CD14-positive monocyte (primary cell): ENCODE data around the gene ATG9B. TPM values are rescaled to one million over a fixed set of nuclear protein-coding genes. Genes with fewer than 3 reads are reported as not detected.

Experiments
- DNase-seq, 3 donors: peaks; one replicate each; pipeline ENCODE4 v3.0.0-alpha.2; 2011 to 2022
- H2AFZ ChIP-seq: 2 replicates; pipeline ENCODE4 v1.6.0; 2012; ENCODE audit warnings: mild to moderate bottlenecking, low read depth, low read length, inconsistent platforms; ENCODE audit not compliant: insufficient read depth, poor library complexity, severe bottlenecking
- H3K27ac ChIP-seq, 2 donors: 1 replicate in 1 of 2; 2 replicates in 1 of 2; pipeline ENCODE4 v1.5.1; 2012 to 2013; ENCODE audit warnings: low read length in 2 of 2, control low read depth in 1 of 2, inconsistent platforms in 1 of 2, low read depth in 1 of 2, mild to moderate bottlenecking in 1 of 2
- H3K27me3 ChIP-seq, 2 donors: one replicate each; pipeline versions ENCODE4 v1.6.0 to v1.6.1; 2011 to 2013; ENCODE audit warnings: low read length in 2 of 2; ENCODE audit not compliant: control insufficient read depth in 2 of 2, insufficient read depth in 2 of 2
- H3K36me3 ChIP-seq, 2 donors: replicated peaks in 1 of 2; 1 replicate in 1 of 2; 2 replicates in 1 of 2; pipeline versions ENCODE4 v1.5.1 to v1.6.1; 2012 to 2013; ENCODE audit warnings: low read length in 2 of 2, control low read depth in 1 of 2, inconsistent platforms in 1 of 2, mild to moderate bottlenecking in 1 of 2; ENCODE audit not compliant: insufficient read depth in 2 of 2, control insufficient read depth in 1 of 2
- H3K4me1 ChIP-seq, 2 donors: 1 replicate in 1 of 2; 2 replicates in 1 of 2; pipeline versions ENCODE4 v1.5.1 to v1.6.1; 2012 to 2013; ENCODE audit warnings: low read length in 2 of 2, control low read depth in 1 of 2, inconsistent platforms in 1 of 2, mild to moderate bottlenecking in 1 of 2, moderate library complexity in 1 of 2; ENCODE audit not compliant: insufficient read depth in 2 of 2, control insufficient read depth in 1 of 2
- H3K4me2 ChIP-seq: replicated peaks from 2 replicates; pipeline ENCODE3; 2012; ENCODE audit warnings: low read length, moderate library complexity, mild to moderate bottlenecking; ENCODE audit not compliant: poor library complexity, severe bottlenecking; ENCODE audit errors: extremely low read depth
- H3K4me3 ChIP-seq, 3 experiments: fragments of 200-600 bp in 1 of 3; sonication (generic) in 1 of 3; replicated peaks in 1 of 3; 1 replicate in 2 of 3; 2 replicates in 1 of 3; pipeline ENCODE4 v1.5.1; 2011 to 2013; ENCODE audit warnings: low read length in 3 of 3, mild to moderate bottlenecking in 3 of 3, control low read depth in 2 of 3, low read depth in 2 of 3, inconsistent platforms in 1 of 3, moderate library complexity in 1 of 3
- H3K79me2 ChIP-seq: 2 replicates; pipeline ENCODE4 v1.6.0; 2012; ENCODE audit warnings: mild to moderate bottlenecking, control low read depth, inconsistent platforms, low read length, moderate library complexity; ENCODE audit not compliant: insufficient read depth
- H3K9ac ChIP-seq: 2 replicates; pipeline ENCODE4 v1.6.0; 2017; ENCODE audit warnings: low read length, mild to moderate bottlenecking; ENCODE audit not compliant: insufficient read depth, poor library complexity, severe bottlenecking
- H3K9me3 ChIP-seq, 2 donors: replicated peaks in 1 of 2; 1 replicate in 1 of 2; 2 replicates in 1 of 2; pipeline versions ENCODE4 v1.5.1 to v1.6.1; 2012 to 2013; ENCODE audit warnings: low read length in 2 of 2, control low read depth in 1 of 2; ENCODE audit not compliant: control insufficient read depth in 1 of 2, insufficient read depth in 1 of 2
- H4K20me1 ChIP-seq: 2 replicates; pipeline ENCODE4 v1.6.0; 2012; ENCODE audit warnings: mild to moderate bottlenecking, low read length, control low read depth, moderate library complexity; ENCODE audit not compliant: insufficient read depth
- H3K27ac Mint-ChIP-seq, 7 donors: one replicate each; pipeline ENCODE4 v1.8.0; 2020; ENCODE audit warnings: mild to moderate bottlenecking in 7 of 7, mixed read lengths in 7 of 7, moderate library complexity in 6 of 7, inconsistent platforms in 2 of 7
- H3K27me3 Mint-ChIP-seq, 3 donors: one replicate each; pipeline ENCODE4 v1.8.0; 2021 to 2022; ENCODE audit warnings: low read depth in 3 of 3, mild to moderate bottlenecking in 3 of 3, mixed read lengths in 3 of 3, moderate library complexity in 3 of 3, inconsistent platforms in 1 of 3
- H3K36me3 Mint-ChIP-seq, 2 donors: one replicate each; pipeline ENCODE4 v1.8.0; 2020; ENCODE audit warnings: mixed read lengths in 2 of 2, inconsistent platforms in 1 of 2, mild to moderate bottlenecking in 1 of 2
- H3K4me1 Mint-ChIP-seq: one replicate; pipeline ENCODE4 v1.8.0; 2020; ENCODE audit warnings: mild to moderate bottlenecking, mixed read lengths
- H3K4me3 Mint-ChIP-seq, 2 donors: one replicate each; pipeline ENCODE4 v1.8.0; 2020; ENCODE audit warnings: mild to moderate bottlenecking in 2 of 2, mixed read lengths in 2 of 2, moderate library complexity in 1 of 2
- H3K9me3 Mint-ChIP-seq, 7 donors: one replicate each; pipeline ENCODE4 v1.8.0; 2020 to 2022; ENCODE audit warnings: mixed read lengths in 7 of 7, mild to moderate bottlenecking in 6 of 7, moderate library complexity in 6 of 7, inconsistent platforms in 2 of 7
- WGBS: methylation state at CpG from one replicate; pipeline ENCODE4 v1.1.5; 2013; ENCODE audit warnings: missing lambda C conversion rate; ENCODE audit not compliant: insufficient coverage; 5-methylcytosine and 5-hydroxymethylcytosine counted together
- intact Hi-C, 2 donors: fragments of 100-400 bp; cut with micrococcal nuclease; formaldehyde crosslinking; loops; one replicate each; pipeline versions ENCODE4 v1.15.0 to v1.15.1; 2023
- polyA plus RNA-seq, 3 donors: library from polyadenylated mRNA; depleted of rRNA in 1 of 3; unstranded in 2 of 3; stranded (reverse) in 1 of 3; fragments of 300-500 nt in 2 of 3; fragments of >200 nt in 1 of 3; fragmentation: Illumina TruSeq in 2 of 3; gene quantifications; 1 replicate in 2 of 3; 2 replicates in 1 of 3; pipeline ENCODE4 v1.2.3, GENCODE V29; 2012 to 2021
- TF ChIP-seq, protein P1 (sequence below): fragments of 200-600 bp; IDR thresholded peaks from one replicate; pipeline ENCODE4 v1.8.0; 2022; ENCODE audit warnings: antibody characterized with exemption, mild to moderate bottlenecking

ATG9B gene
- polyA plus RNA-seq, 3 donors, result 0.21 to 0.30 TPM; not detected in 1

DNA sequence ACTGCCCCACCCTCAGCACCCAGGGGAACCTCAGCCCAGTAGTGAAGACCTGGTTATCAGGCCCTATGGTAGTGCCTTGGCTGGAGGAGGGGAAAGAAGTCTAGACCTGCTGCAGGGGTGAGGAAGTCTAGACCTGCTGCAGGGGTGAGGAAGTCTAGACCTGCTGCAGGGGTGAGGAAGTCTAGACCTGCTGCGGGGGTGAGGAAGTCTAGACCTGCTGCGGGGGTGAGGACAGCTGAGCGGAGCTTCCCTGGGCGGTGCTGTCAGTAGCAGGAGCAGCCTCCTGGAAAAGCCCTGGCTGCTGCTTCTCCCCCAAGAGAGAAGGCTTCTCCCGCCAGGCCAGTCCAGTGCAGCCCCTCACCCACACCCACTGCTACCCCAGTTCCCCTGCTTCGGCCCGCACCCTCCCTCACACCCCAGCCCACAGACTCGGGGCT, 27.2 kb downstream of the ATG9B start:
- DNase-seq, result no peak
- Histone ChIP-seq H3K9ac (no peak overlapping the region), H3K9me3 (no peaks in the 10 kb centered on the region), H2AFZ (peak overlapping the region; percentile 68), H3K79me2 (no peaks in the 10 kb centered on the region), H3K27ac (no peak overlapping the region), H3K4me2 (peak overlapping the region; percentile 58), H3K4me1 (peaks cover 21 to 29% of the 10 kb centered on the region in 2 donors), H3K27me3 (peaks cover 0 to 10% of the 10 kb centered on the region in 2 donors), H3K4me3 (peak overlapping the region in 1 of 3 experiments; percentile 46), H4K20me1 (no peaks in the 10 kb centered on the region), H3K36me3 (no peaks in the 10 kb centered on the region)
- Mint-ChIP-seq H3K9me3 (peaks cover 0 to 2% (median 0%) of the 10 kb centered on the region in 7 donors), H3K36me3 (no peaks in the 10 kb centered on the region), H3K4me1 (peaks cover 32% of the 10 kb centered on the region), H3K4me3 (peak overlapping the region in 1 of 2 donors; percentile 65), H3K27me3 (peaks cover 19 to 36% (median 21%) of the 10 kb centered on the region in 3 donors), H3K27ac (no peak overlapping the region)
- TF ChIP-seq, protein P1, sequence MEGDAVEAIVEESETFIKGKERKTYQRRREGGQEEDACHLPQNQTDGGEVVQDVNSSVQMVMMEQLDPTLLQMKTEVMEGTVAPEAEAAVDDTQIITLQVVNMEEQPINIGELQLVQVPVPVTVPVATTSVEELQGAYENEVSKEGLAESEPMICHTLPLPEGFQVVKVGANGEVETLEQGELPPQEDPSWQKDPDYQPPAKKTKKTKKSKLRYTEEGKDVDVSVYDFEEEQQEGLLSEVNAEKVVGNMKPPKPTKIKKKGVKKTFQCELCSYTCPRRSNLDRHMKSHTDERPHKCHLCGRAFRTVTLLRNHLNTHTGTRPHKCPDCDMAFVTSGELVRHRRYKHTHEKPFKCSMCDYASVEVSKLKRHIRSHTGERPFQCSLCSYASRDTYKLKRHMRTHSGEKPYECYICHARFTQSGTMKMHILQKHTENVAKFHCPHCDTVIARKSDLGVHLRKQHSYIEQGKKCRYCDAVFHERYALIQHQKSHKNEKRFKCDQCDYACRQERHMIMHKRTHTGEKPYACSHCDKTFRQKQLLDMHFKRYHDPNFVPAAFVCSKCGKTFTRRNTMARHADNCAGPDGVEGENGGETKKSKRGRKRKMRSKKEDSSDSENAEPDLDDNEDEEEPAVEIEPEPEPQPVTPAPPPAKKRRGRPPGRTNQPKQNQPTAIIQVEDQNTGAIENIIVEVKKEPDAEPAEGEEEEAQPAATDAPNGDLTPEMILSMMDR, result no peak
- intact Hi-C loops, result no loop called here
- 59% methylated on average over 4 of the region's 8 CpGs for WGBS

DNA sequence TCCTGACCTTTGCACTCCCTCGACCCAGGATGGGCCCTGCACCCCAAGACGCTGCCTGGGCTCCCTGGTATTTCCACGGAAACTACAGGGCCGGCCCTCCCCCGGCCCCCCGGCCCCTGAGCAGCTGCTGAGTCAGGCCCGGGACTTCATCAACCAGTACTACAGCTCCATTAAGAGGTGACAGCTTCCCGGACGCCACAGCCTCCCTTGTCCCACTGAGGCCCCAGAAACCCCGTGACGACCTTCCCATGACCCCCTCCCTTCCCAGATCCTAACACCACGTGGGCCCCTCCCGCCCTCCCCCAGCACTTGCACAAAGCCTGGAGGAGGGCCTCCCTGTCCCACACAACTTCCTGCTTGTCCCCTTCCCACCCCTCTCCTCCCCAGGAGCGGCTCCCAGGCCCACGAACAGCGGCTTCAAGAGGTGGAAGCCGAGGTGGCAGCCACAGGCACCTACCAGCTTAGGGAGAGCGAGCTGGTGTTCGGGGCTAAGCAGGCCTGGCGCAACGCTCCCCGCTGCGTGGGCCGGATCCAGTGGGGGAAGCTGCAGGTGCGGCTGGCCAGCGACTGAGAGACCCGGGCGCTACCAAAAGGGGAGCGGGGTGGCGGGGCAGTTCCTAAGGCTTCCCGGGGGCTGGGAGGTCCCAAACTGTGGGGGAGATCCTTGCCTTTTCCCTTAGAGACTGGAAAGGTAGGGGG, 27.8 kb downstream of the ATG9B start:
- H3K9me3 ChIP-seq, result no peaks in the 10 kb centered on the region
- Mint-ChIP-seq H3K27ac (peak overlapping the region in 2 of 7 donors; percentile 40 to 53), H3K4me3 (peak overlapping the region in 1 of 2 donors; percentile 65), H3K27me3 (peaks cover 19 to 34% (median 19%) of the 10 kb centered on the region in 3 donors), H3K9me3 (peaks cover 0 to 5% (median 1%) of the 10 kb centered on the region in 7 donors), H3K4me1 (peaks cover 32% of the 10 kb centered on the region), H3K36me3 (no peaks in the 10 kb centered on the region)
- peaks cover 0 to 10% of the 10 kb centered on the region in 2 donors for H3K27me3 ChIP-seq
- H3K79me2 ChIP-seq, result no peaks in the 10 kb centered on the region
- H3K4me3 ChIP-seq, result peak overlapping the region in 1 of 3 experiments; percentile 46
- H3K4me1 ChIP-seq, result peaks cover 21 to 29% of the 10 kb centered on the region in 2 donors
- peak in 1 of 3 donors; percentile 48 for DNase-seq
- no peak overlapping the region for H3K27ac ChIP-seq
- H4K20me1 ChIP-seq, result no peaks in the 10 kb centered on the region
- H3K4me2 ChIP-seq, result peak overlapping the region; percentile 58
- H3K9ac ChIP-seq, result no peak overlapping the region
- TF ChIP-seq, protein P1, result no peak
- intact Hi-C loops, result no loop called here
- H2AFZ ChIP-seq, result peak overlapping the region; percentile 68
- no peaks in the 10 kb centered on the region for H3K36me3 ChIP-seq
- WGBS, result 1% methylated on average over 29 of the region's 31 CpGs
